ENCODE results near the gene IGFL3. TPM values are rescaled to one million over a fixed set of nuclear protein-coding genes. Genes with fewer than 3 reads are reported as not detected.

IGFL3 gene
- total and polyA plus RNA-seq, 2 experiments from 2014 or later: 2.6 to 5.5 TPM

- H3K79me2 ChIP-seq: no peaks in the 10 kb centered on the region
- peak overlapping the region; percentile 34 for H3K4me2 ChIP-seq
- H3K36me3 ChIP-seq (replicated peaks; ENCODE audit: insufficient read depth, low read depth): no peaks in the 10 kb centered on the region
- H3K9me2 ChIP-seq (replicated peaks; ENCODE audit: insufficient read depth): no peaks in the 10 kb centered on the region
- H2AFZ ChIP-seq: no peak overlapping the region
- H3K27ac ChIP-seq: peak overlapping the region; percentile 80
- no peaks in the 10 kb centered on the region for H4K20me1 ChIP-seq (ENCODE audit: insufficient read depth, poor library complexity, severe bottlenecking)
- no peaks in the 10 kb centered on the region for H3K9me3 ChIP-seq (ENCODE audit: low read depth)
- no peak for TF ChIP-seq EZH2 (IDR thresholded peaks at IDR 0.05; ENCODE audit: borderline replicate concordance)
- TF ChIP-seq CTCF (IDR thresholded peaks at IDR 0.05; ENCODE audit: poor library complexity): no peak
- no peak for TF ChIP-seq EZH2phosphoT487 (IDR thresholded peaks at IDR 0.05; ENCODE audit: low read depth, severe bottlenecking, unreplicated experiment)
- no peaks in the 10 kb centered on the region for H3K27me3 ChIP-seq
- WGBS (ENCODE audit: low lambda C conversion rate, missing lambda C conversion rate): 70% methylated on average over 4 of the region's 4 CpGs
- peaks cover 17% of the 10 kb centered on the region for H3K4me1 ChIP-seq (ENCODE audit: insufficient read depth)
- no peak overlapping the region for H3K4me3 ChIP-seq
- DNase-seq (ENCODE audit: low spot score): no peak
Observed at GRCh38 chr19:46132508-46133100, 8.1 kb upstream of the IGFL3 start.

GRCh38 chr19:46131485-46132143 lies 7.1 kb upstream of the IGFL3 start:
- no peak for DNase-seq (ENCODE audit: low spot score)
- H3K4me3 ChIP-seq: no peak overlapping the region
- H3K9me3 ChIP-seq (ENCODE audit: low read depth): no peaks in the 10 kb centered on the region
- no peak for TF ChIP-seq EZH2 (IDR thresholded peaks at IDR 0.05; ENCODE audit: borderline replicate concordance)
- TF ChIP-seq CTCF (IDR thresholded peaks at IDR 0.05; ENCODE audit: poor library complexity): no peak
- TF ChIP-seq EZH2phosphoT487 (IDR thresholded peaks at IDR 0.05; ENCODE audit: low read depth, severe bottlenecking, unreplicated experiment): no peak
- no peaks in the 10 kb centered on the region for H3K27me3 ChIP-seq
- H3K9me2 ChIP-seq (replicated peaks; ENCODE audit: insufficient read depth): no peaks in the 10 kb centered on the region
- H3K27ac ChIP-seq: peak overlapping the region; percentile 80
- H4K20me1 ChIP-seq (ENCODE audit: insufficient read depth, poor library complexity, severe bottlenecking): no peaks in the 10 kb centered on the region
- no peaks in the 10 kb centered on the region for H3K36me3 ChIP-seq (replicated peaks; ENCODE audit: insufficient read depth, low read depth)
- peaks cover 17% of the 10 kb centered on the region for H3K4me1 ChIP-seq (ENCODE audit: insufficient read depth)
- no peak overlapping the region for H2AFZ ChIP-seq
- H3K4me2 ChIP-seq: peak overlapping the region; percentile 34
- WGBS (ENCODE audit: low lambda C conversion rate, missing lambda C conversion rate): 79% methylated on average over 10 of the region's 10 CpGs
- no peaks in the 10 kb centered on the region for H3K79me2 ChIP-seq

GRCh38 chr19:46126086-46126580 lies 1.6 kb upstream of the IGFL3 start:
- Histone ChIP-seq H3K36me3 (replicated peaks; ENCODE audit: insufficient read depth, low read depth) (no peaks in the 10 kb centered on the region), H3K27me3 (no peaks in the 10 kb centered on the region), H3K79me2 (no peaks in the 10 kb centered on the region), H3K4me3 (no peak overlapping the region), H3K9me3 (ENCODE audit: low read depth) (no peaks in the 10 kb centered on the region), H4K20me1 (ENCODE audit: insufficient read depth, poor library complexity, severe bottlenecking) (no peaks in the 10 kb centered on the region), H3K4me1 (ENCODE audit: insufficient read depth) (no peaks in the 10 kb centered on the region), H2AFZ (no peak overlapping the region), H3K9me2 (replicated peaks; ENCODE audit: insufficient read depth) (no peaks in the 10 kb centered on the region), H3K4me2 (no peak overlapping the region), H3K27ac (no peak overlapping the region)
- 83% methylated on average over 2 of the region's 2 CpGs for WGBS (ENCODE audit: low lambda C conversion rate, missing lambda C conversion rate)
- no peak for DNase-seq (ENCODE audit: low spot score)
- no peak for TF ChIP-seq EZH2phosphoT487 (IDR thresholded peaks at IDR 0.05; ENCODE audit: low read depth, severe bottlenecking, unreplicated experiment)
- TF ChIP-seq CTCF (IDR thresholded peaks at IDR 0.05; ENCODE audit: poor library complexity): no peak
- no peak for TF ChIP-seq EZH2 (IDR thresholded peaks at IDR 0.05; ENCODE audit: borderline replicate concordance)

Measured in hepatocyte (in vitro differentiated cells).